Small intestine (tissue), 7 donors: ENCODE results near the gene SEPTIN7. TPM values are rescaled to one million over a fixed set of nuclear protein-coding genes. Genes with fewer than 3 reads are reported as not detected.

Experiments used
- DNase-seq, 2 donors: peaks; one replicate each; pipeline versions ENCODE4 v3.0.0 to v3.0.0-alpha.2; 2013
- FAIRE-seq: peaks from 2 replicates; lab custom pipeline; 2012; peaks lifted over from hg19 to GRCh38; lab: Jason Lieb, UNC
- H3K27ac ChIP-seq, 3 donors: one replicate each; pipeline ENCODE4 v1.5.1; 2013; ENCODE audit warnings: low read length in 2 of 3, mild to moderate bottlenecking in 2 of 3, control low read depth in 1 of 3, inconsistent platforms in 1 of 3, low read depth in 1 of 3, moderate library complexity in 1 of 3
- H3K27me3 ChIP-seq, 3 donors: one replicate each; pipeline ENCODE4 v1.6.1; 2013; ENCODE audit warnings: low read length in 3 of 3, inconsistent platforms in 1 of 3; ENCODE audit not compliant: control insufficient read depth in 3 of 3, insufficient read depth in 3 of 3
- H3K36me3 ChIP-seq, 3 donors: one replicate each; pipeline ENCODE4 v1.6.1; 2013; ENCODE audit warnings: low read length in 3 of 3, inconsistent platforms in 1 of 3, low read depth in 1 of 3, mild to moderate bottlenecking in 1 of 3, moderate library complexity in 1 of 3; ENCODE audit not compliant: control insufficient read depth in 3 of 3, insufficient read depth in 2 of 3
- H3K4me1 ChIP-seq, 3 donors: one replicate each; pipeline ENCODE4 v1.6.1; 2013; ENCODE audit warnings: low read length in 2 of 3, inconsistent platforms in 1 of 3, low read depth in 1 of 3, mild to moderate bottlenecking in 1 of 3, moderate library complexity in 1 of 3; ENCODE audit not compliant: control insufficient read depth in 3 of 3, insufficient read depth in 2 of 3
- H3K4me3 ChIP-seq, 3 donors: one replicate each; pipeline ENCODE4 v1.5.1; 2013; ENCODE audit warnings: low read length in 3 of 3, control low read depth in 1 of 3, inconsistent platforms in 1 of 3, low read depth in 1 of 3, mild to moderate bottlenecking in 1 of 3, moderate library complexity in 1 of 3
- H3K9me3 ChIP-seq, 2 donors: one replicate each; pipeline ENCODE4 v1.6.1; 2013; ENCODE audit warnings: low read depth in 1 of 2, low read length in 1 of 2; ENCODE audit not compliant: control insufficient read depth in 2 of 2, insufficient read depth in 1 of 2
- WGBS, 3 donors: extraction: QIAGEN DNeasy Blood & Tissue Kit; methylation state at CpG; one replicate each; pipeline ENCODE4 v1.1.7; 2013; 5-methylcytosine and 5-hydroxymethylcytosine counted together
- polyA plus RNA-seq, 4 donors: library from polyadenylated mRNA; stranded (reverse) in 3 of 4; unstranded in 1 of 4; fragments of 200-250 nt in 3 of 4; fragments of 120-200 nt in 1 of 4; gene quantifications; one replicate each; pipeline versions ENCODE4 v1.2.1 to v1.2.3, GENCODE V29; 2013
- donor health status: healthy with polysubstance abuse.
- donor health status: control.
- donor health status: control.
- donor health status: Bipolar disorder and iron deficiency.
- donor health status: healthy.

SEPTIN7 gene
- polyA plus RNA-seq, 4 donors: 80.1 to 169 (median 98.0) TPM

- Histone ChIP-seq H3K9me3 (no peaks in the 10 kb centered on the region), H3K27ac (no peak overlapping the region), H3K4me1 (no peaks in the 10 kb centered on the region), H3K27me3 (no peaks in the 10 kb centered on the region), H3K4me3 (no peak overlapping the region), H3K36me3 (no peaks in the 10 kb centered on the region)
- DNase-seq (no peak), FAIRE-seq (no peak)
These were observed 23.7 kb upstream of the SEPTIN7 start for GRCh38 chr7:35777121-35777520.

GRCh38 chr7:35780070-35780469 is 20.8 kb upstream of the SEPTIN7 start:
- Histone ChIP-seq H3K4me3 (no peak overlapping the region), H3K27me3 (no peaks in the 10 kb centered on the region), H3K36me3 (no peaks in the 10 kb centered on the region), H3K27ac (no peak overlapping the region), H3K9me3 (no peaks in the 10 kb centered on the region), H3K4me1 (no peaks in the 10 kb centered on the region)
- FAIRE-seq (no peak), DNase-seq (no peak)
- 76 to 83% (median 79%) methylated on average over 1 of the region's 1 CpG for WGBS, 3 donors

- Histone ChIP-seq H3K4me3 (no peak overlapping the region), H3K9me3 (no peaks in the 10 kb centered on the region), H3K36me3 (no peaks in the 10 kb centered on the region), H3K27me3 (no peaks in the 10 kb centered on the region), H3K4me1 (no peaks in the 10 kb centered on the region), H3K27ac (no peak overlapping the region)
- FAIRE-seq: no peak
- WGBS, 3 donors: 83 to 89% (median 86%) methylated on average over 3 of the region's 3 CpGs
- no peak for DNase-seq
These were observed 19.6 kb upstream of the SEPTIN7 start for GRCh38 chr7:35781200-35781701.

GRCh38 chr7:35781767-35782515 is 18.9 kb upstream of the SEPTIN7 start:
- DNase-seq: no peak
- H3K4me3 ChIP-seq: no peak overlapping the region
- no peaks in the 10 kb centered on the region for H3K9me3 ChIP-seq
- 95 to 97% (median 97%) methylated on average over 9 of the region's 9 CpGs for WGBS, 3 donors
- no peaks in the 10 kb centered on the region for H3K4me1 ChIP-seq
- no peak for FAIRE-seq
- H3K36me3 ChIP-seq: no peaks in the 10 kb centered on the region
- H3K27ac ChIP-seq: no peak overlapping the region
- H3K27me3 ChIP-seq: no peaks in the 10 kb centered on the region

GRCh38 chr7:35784332-35784731 is 16.5 kb upstream of the SEPTIN7 start:
- H3K4me1 ChIP-seq: no peaks in the 10 kb centered on the region
- H3K36me3 ChIP-seq: no peaks in the 10 kb centered on the region
- no peaks in the 10 kb centered on the region for H3K27me3 ChIP-seq
- no peak overlapping the region for H3K27ac ChIP-seq
- H3K9me3 ChIP-seq: no peaks in the 10 kb centered on the region
- 88 to 93% (median 91%) methylated on average over 3 of the region's 3 CpGs for WGBS, 3 donors
- DNase-seq (no peak), FAIRE-seq (no peak)
- no peak overlapping the region for H3K4me3 ChIP-seq

GRCh38 chr7:35785250-35785649 is 15.6 kb upstream of the SEPTIN7 start:
- DNase-seq (no peak), FAIRE-seq (no peak)
- WGBS, 3 donors: 92 to 96% (median 94%) methylated on average over 2 of the region's 2 CpGs
- Histone ChIP-seq H3K9me3 (no peaks in the 10 kb centered on the region), H3K27ac (no peak overlapping the region), H3K4me1 (no peaks in the 10 kb centered on the region), H3K36me3 (no peaks in the 10 kb centered on the region), H3K27me3 (no peaks in the 10 kb centered on the region), H3K4me3 (no peak overlapping the region)

- no peaks in the 10 kb centered on the region for H3K27me3 ChIP-seq
- no peaks in the 10 kb centered on the region for H3K4me1 ChIP-seq
- no peaks in the 10 kb centered on the region for H3K9me3 ChIP-seq
- no peak overlapping the region for H3K4me3 ChIP-seq
- no peak overlapping the region for H3K27ac ChIP-seq
- DNase-seq: no peak
- 59 to 73% (median 63%) methylated on average over 2 of the region's 2 CpGs for WGBS, 3 donors
- no peak for FAIRE-seq
- no peaks in the 10 kb centered on the region for H3K36me3 ChIP-seq
These were observed 12.9 kb upstream of the SEPTIN7 start for GRCh38 chr7:35787925-35788324.

- Histone ChIP-seq H3K9me3 (no peaks in the 10 kb centered on the region), H3K4me1 (no peaks in the 10 kb centered on the region), H3K36me3 (no peaks in the 10 kb centered on the region), H3K27me3 (no peaks in the 10 kb centered on the region), H3K27ac (no peak overlapping the region), H3K4me3 (no peak overlapping the region)
- FAIRE-seq: no peak
- 70 to 90% (median 88%) methylated on average over 1 of the region's 1 CpG for WGBS, 3 donors
- DNase-seq: no peak
These were observed 8.4 kb upstream of the SEPTIN7 start for GRCh38 chr7:35792472-35792871.
